GM19193 (cell line): Measurements from ENCODE around the gene TSHZ2.

ENCODE experiments used
- POLR2A ChIP-seq: IDR thresholded peaks from 4 replicates; pipeline ENCODE4 v1.6.1; 2011; ENCODE audit not compliant: insufficient read depth, insufficient read length; ENCODE audit errors: extremely low read depth

The TSHZ2 gene

GRCh38 chr20:53370345-53370961 lies 398.3 kb downstream of the TSHZ2 start:
- no peak for TF ChIP-seq POLR2A

- no peak for TF ChIP-seq POLR2A
These were observed 399.1 kb downstream of the TSHZ2 start for GRCh38 chr20:53371216-53371615.

GRCh38 chr20:53376021-53376420 lies 403.9 kb downstream of the TSHZ2 start:
- no peak for TF ChIP-seq POLR2A

- TF ChIP-seq POLR2A: no peak
These were observed 407.1 kb downstream of the TSHZ2 start for GRCh38 chr20:53379014-53379832.

GRCh38 chr20:53379833-53380120 lies 407.6 kb downstream of the TSHZ2 start:
- no peak for TF ChIP-seq POLR2A

- TF ChIP-seq POLR2A: no peak
These were observed 409.6 kb downstream of the TSHZ2 start for GRCh38 chr20:53381568-53382262.

- TF ChIP-seq POLR2A: no peak
These were observed 410.2 kb downstream of the TSHZ2 start for GRCh38 chr20:53382263-53382844.

GRCh38 chr20:53383916-53384315 lies 411.8 kb downstream of the TSHZ2 start:
- no peak for TF ChIP-seq POLR2A

- no peak for TF ChIP-seq POLR2A
These were observed 412.2 kb downstream of the TSHZ2 start for GRCh38 chr20:53384392-53384791.

GRCh38 chr20:53385941-53386767 lies 414.0 kb downstream of the TSHZ2 start:
- TF ChIP-seq POLR2A: no peak

GRCh38 chr20:53387983-53388675 lies 416.0 kb downstream of the TSHZ2 start:
- TF ChIP-seq POLR2A: no peak

- no peak for TF ChIP-seq POLR2A
These were observed 417.6 kb downstream of the TSHZ2 start for GRCh38 chr20:53389516-53390300.

GRCh38 chr20:53390770-53391169 lies 418.6 kb downstream of the TSHZ2 start:
- TF ChIP-seq POLR2A: no peak
